Heart right ventricle (tissue), 16 donors: ENCODE data around the gene ANKS1B. TPM values are rescaled to one million over a fixed set of nuclear protein-coding genes. Genes with fewer than 3 reads are reported as not detected.

ENCODE experiments used
- ATAC-seq, 8 donors: fragments of 200-7000 bp; cut with Tn5 transposase; one replicate each; pipeline ENCODE4 v1.9.1; 2020; ENCODE audit warnings: mild to moderate bottlenecking in 8 of 8, moderate library complexity in 8 of 8, moderate number of reproducible peaks in 1 of 8
- DNase-seq, 2 donors: peaks; one replicate each; pipeline ENCODE4 v3.0.0-alpha.2; 2020
- H3K27ac ChIP-seq, 10 donors: fragments of 200-600 bp; sonication (generic) in 2 of 10; one replicate each; pipeline versions ENCODE4 v1.5.0 to v1.8.0; 2020 to 2022; ENCODE audit warnings: mild to moderate bottlenecking in 3 of 10
- H3K27me3 ChIP-seq, 7 donors: fragments of 200-600 bp; one replicate each; pipeline ENCODE4 v1.8.0; 2021 to 2022; ENCODE audit warnings: mild to moderate bottlenecking in 2 of 7
- H3K36me3 ChIP-seq, 9 donors: fragments of 200-600 bp; sonication (generic) in 1 of 9; one replicate each; pipeline versions ENCODE4 v1.5.0 to v1.8.0; 2020 to 2022; ENCODE audit warnings: mild to moderate bottlenecking in 2 of 9
- H3K4me1 ChIP-seq, 9 donors: fragments of 200-600 bp; sonication (generic) in 1 of 9; one replicate each; pipeline versions ENCODE4 v1.5.0 to v1.8.0; 2020 to 2022; ENCODE audit warnings: mild to moderate bottlenecking in 4 of 9
- H3K4me3 ChIP-seq, 10 donors: fragments of 200-600 bp; sonication (generic) in 2 of 10; one replicate each; pipeline versions ENCODE4 v1.5.0 to v1.8.0; 2020 to 2022; ENCODE audit warnings: mild to moderate bottlenecking in 7 of 10, moderate library complexity in 2 of 10
- H3K9me3 ChIP-seq, 11 donors: fragments of 200-600 bp in 10 of 11; sonication (generic) in 2 of 11; one replicate each; pipeline versions ENCODE4 v1.5.0 to v1.8.0; 2013 to 2022; ENCODE audit warnings: mild to moderate bottlenecking in 2 of 11, control low read depth in 1 of 11, moderate library complexity in 1 of 11
- CTCF ChIP-seq, 9 donors: fragments of 200-600 bp; sonication (generic) in 2 of 9; IDR thresholded peaks; one replicate each; pipeline versions ENCODE4 v1.5.0 to v1.8.0; 2021 to 2022; ENCODE audit warnings: antibody characterized with exemption in 9 of 9, mild to moderate bottlenecking in 5 of 9, moderate library complexity in 1 of 9
- WGBS, 2 donors: extraction: QIAGEN DNeasy Blood & Tissue Kit; methylation state at CpG; one replicate each; pipeline ENCODE4 v1.1.7; 2013; ENCODE audit warnings: inconsistent platforms in 1 of 2; 5-methylcytosine and 5-hydroxymethylcytosine counted together
- intact Hi-C, 10 donors: fragments of 100-400 bp; cut with DNase I; formaldehyde crosslinking; loops; one replicate each; pipeline versions ENCODE4 v1.11.1 to v1.14.2; 2022
- long read RNA-seq, 3 donors: library from polyadenylated mRNA; unstranded; transcript quantifications; one replicate each; pipeline ENCODE4 v2.0.0, GENCODE V29; 2020 to 2021
- polyA plus RNA-seq, 2 donors: library from polyadenylated mRNA; stranded (reverse); fragments of 200-250 nt; gene quantifications; one replicate each; pipeline ENCODE4 v1.2.3, GENCODE V29; 2013
- total RNA-seq, 10 donors: library from RNA; stranded (reverse); fragmentation: NEBNext Ultra II Directional in 3 of 10; extraction: Animal tissue kit (Norgen Biotek cat#: 25700) in 3 of 10; gene quantifications; one replicate each; pipeline versions ENCODE4 v1.2.1 to v1.2.4, GENCODE V29; 2021 to 2023
- donor health status: Arrhythmogenic right ventricular cardiomyopathy.
- donor health status: ischemic (EF 13 %, LVEDD 7.1; RV severe dilation, severe dysfunction).
- donor health status: healthy with polysubstance abuse.
- donor health status: DM: no; HTN: yes; CAD: no.
- donor health status: DM: no; HTN: no; CAD: no.
- donor health status: ischemic (EF 25% LVEDD 6.9; RV normal size, moderate dysfunction).
- donor health status: ischemic (EF 25% LVEDD 5.7; RV mildly dilated, moderate dysfunction).
- donor health status: healthy.
- donor health status: DM: yes; HTN: yes; CAD: no.
- donor health status: Ischemic cardiomyopathy.
- donor health status: ischemic (EF 35%, LVEDD 5.7; RV mildly dilated, moderate dysfunction).
- donor health status: nonischemic (EF 11% LVEDD 7.7; RV severe dilation, severe dysfunction).
- donor health status: DM: yes; HTN: yes; CAD: no.
- donor health status: PGD.
- donor health status: ischemic (EF 29% LVEDD 5.4; RV normal size, mild dysfunction).
- donor health status: nonischemic (EF 23%, LVEDD 6.1; RV moderate dilation, normal function).

The ANKS1B gene
- 1 to 10 TPM in 9 of 10 donors, under 1 TPM in 1; 0.90 to 4.8 (median 1.9) TPM for total RNA-seq
- polyA plus RNA-seq = 1 to 10 TPM in 1 of 2 donors, under 1 TPM in 1; 0.58 to 1.1 TPM
- long read RNA-seq, donor 1 = 0 reads
- long read RNA-seq, donor 2, partial matches to known transcripts = 0 of 1 reads
- long read RNA-seq, donor 2, other reads (novel, unspliced or antisense) = 1 of 1 reads
- long read RNA-seq, donor 3, partial matches to known transcripts = 0 of 1 reads
- long read RNA-seq, donor 3, other reads (novel, unspliced or antisense) = 1 of 1 reads

- 0 to 1% methylated on average over 52 to 88 of the region's 98 CpGs for WGBS, 2 donors
- peak; percentile 19 to 45 for DNase-seq
- no peak for TF ChIP-seq CTCF (IDR thresholded peaks at IDR 0.05)
Measured at GRCh38 chr12:99984271-99985128, at the start of gene ANKS1B. ANKS1B (minus strand) TSS chr12:99984936; CDS start chr12:99984237, 699 bp downstream.

GRCh38 chr12:100031836-100032235 is 47.1 kb upstream of the ANKS1B start:
- peaks cover 0 to 28% (median 0%) of the 10 kb centered on the region in 9 donors for H3K36me3 ChIP-seq
- H3K27me3 ChIP-seq = no peaks in the 10 kb centered on the region
- no peaks in the 10 kb centered on the region for H3K4me1 ChIP-seq
- H3K9me3 ChIP-seq = no peaks in the 10 kb centered on the region
- H3K27ac ChIP-seq = no peak overlapping the region
- no peak for ATAC-seq
- TF ChIP-seq CTCF (IDR thresholded peaks at IDR 0.05) = no peak
- intact Hi-C loops = no loop called here
- WGBS, 2 donors = 88 to 91% methylated on average over 2 of the region's 2 CpGs
- no peak for DNase-seq
- no peak overlapping the region for H3K4me3 ChIP-seq

More at GRCh38 chr12:99984271-99985128, at the start of gene ANKS1B:
- intact Hi-C loops = no loop called here
- no peaks in the 10 kb centered on the region for H3K36me3 ChIP-seq
- H3K4me3 ChIP-seq = peak within 1 kb of the TSS in 9 of 10 donors; percentile 37 to 63 (median 59)
- peaks cover 0 to 10% (median 0%) of the 10 kb centered on the region in 9 donors for H3K4me1 ChIP-seq
- H3K9me3 ChIP-seq = no peaks in the 10 kb centered on the region
- peak within 1 kb of the TSS in 4 of 10 donors; percentile 25 to 58 (median 44) for H3K27ac ChIP-seq
- H3K27me3 ChIP-seq = peaks cover 0 to 52% (median 9%) of the 10 kb centered on the region in 7 donors
- peak; percentile 53 to 91 (median 83) for ATAC-seq

GRCh38 chr12:100027671-100028070 is 42.9 kb upstream of the ANKS1B start:
- Histone ChIP-seq H3K27ac (no peak overlapping the region), H3K4me1 (no peaks in the 10 kb centered on the region), H3K9me3 (peaks cover 0 to 1% (median 0%) of the 10 kb centered on the region in 11 donors), H3K4me3 (no peak overlapping the region), H3K36me3 (peaks cover 0 to 5% (median 0%) of the 10 kb centered on the region in 9 donors), H3K27me3 (no peaks in the 10 kb centered on the region)
- ATAC-seq (no peak), DNase-seq (no peak)
- WGBS, 2 donors = 78 to 83% methylated on average over 3 of the region's 3 CpGs
- no peak for TF ChIP-seq CTCF (IDR thresholded peaks at IDR 0.05)
- intact Hi-C loops = no loop called here

GRCh38 chr12:100026241-100026640 is 41.5 kb upstream of the ANKS1B start:
- Histone ChIP-seq H3K4me3 (no peak overlapping the region), H3K36me3 (peaks cover 0 to 3% (median 0%) of the 10 kb centered on the region in 9 donors), H3K4me1 (no peaks in the 10 kb centered on the region), H3K27ac (no peak overlapping the region), H3K9me3 (peaks cover 0 to 12% (median 0%) of the 10 kb centered on the region in 11 donors), H3K27me3 (no peaks in the 10 kb centered on the region)
- intact Hi-C loops = no loop called here
- ATAC-seq (no peak), DNase-seq (no peak)
- 97% methylated on average over 1 of the region's 1 CpG for WGBS, 2 donors
- no peak for TF ChIP-seq CTCF (IDR thresholded peaks at IDR 0.05)
